AG10803 (cell line): ENCODE measurements around the gene CPEB3.

Experiments used
- DNase-seq: peaks from one replicate; pipeline ENCODE4 v3.0.0; 2010; ENCODE audit warnings: low read depth
- H3K4me3 ChIP-seq: 2 replicates; pipeline ENCODE4 v1.5.1; 2011; ENCODE audit warnings: mild to moderate bottlenecking, low read length, control low read depth
- CTCF ChIP-seq: conservative IDR thresholded peaks from 2 replicates; pipeline ENCODE4 v1.5.1; 2011; ENCODE audit warnings: mild to moderate bottlenecking, low read length, control low read depth, inconsistent platforms

The CPEB3 gene

GRCh38 chr10:92241501-92241900 lies 49.4 kb downstream of the CPEB3 start:
- DNase-seq, result no peak
- TF ChIP-seq CTCF, result no peak
- H3K4me3 ChIP-seq, result peak overlapping the region; percentile 67

- H3K4me3 ChIP-seq, result peak overlapping the region; percentile 67
- DNase-seq, result peak; percentile 11
- TF ChIP-seq CTCF, result no peak
Measured at GRCh38 chr10:92241158-92241500, 49.7 kb downstream of the CPEB3 start.

- TF ChIP-seq CTCF, result no peak
- H3K4me3 ChIP-seq, result peak overlapping the region; percentile 67
- DNase-seq, result peak; percentile 55
Measured at GRCh38 chr10:92240289-92241157, 50.4 kb downstream of the CPEB3 start.

GRCh38 chr10:92239600-92240288 lies 51.1 kb downstream of the CPEB3 start:
- no peak for TF ChIP-seq CTCF
- H3K4me3 ChIP-seq, result peak overlapping the region; percentile 67
- peak; percentile 22 for DNase-seq

- TF ChIP-seq CTCF, result no peak
- H3K4me3 ChIP-seq, result peak overlapping the region; percentile 67
- no peak for DNase-seq
Measured at GRCh38 chr10:92239151-92239599, 51.7 kb downstream of the CPEB3 start.

- peak; percentile 88 for DNase-seq
- H3K4me3 ChIP-seq, result peak overlapping the region; percentile 67
- no peak for TF ChIP-seq CTCF
Measured at GRCh38 chr10:92238586-92239098, 52.2 kb downstream of the CPEB3 start.
